Vagina (tissue), 2 donors: ENCODE measurements around the gene LEKR1. TPM values are rescaled to one million over a fixed set of nuclear protein-coding genes. Genes with fewer than 3 reads are reported as not detected.

Source experiments
- DNase-seq, 2 donors: peaks; one replicate each; pipeline ENCODE4 v3.0.0-alpha.2; 2017; ENCODE audit errors: extremely low spot score in 2 of 2
- H3K27ac ChIP-seq: fragments of 200-600 bp; sonication (generic); one replicate; pipeline ENCODE4 v1.5.1; 2019
- H3K27me3 ChIP-seq: fragments of 200-600 bp; sonication (generic); one replicate; pipeline ENCODE4 v1.5.1; 2019
- H3K36me3 ChIP-seq, 2 donors: fragments of 200-600 bp; sonication (generic); one replicate each; pipeline ENCODE4 v1.5.1; 2017 to 2019
- H3K4me1 ChIP-seq: fragments of 200-600 bp; sonication (generic); one replicate; pipeline ENCODE4 v1.5.1; 2019
- H3K4me3 ChIP-seq, 2 donors: fragments of 200-600 bp; sonication (generic); 1 replicate in 1 of 2; 2 replicates in 1 of 2; pipeline ENCODE4 v1.5.1; 2016 to 2019
- H3K9me3 ChIP-seq: fragments of 200-600 bp; sonication (generic); one replicate; pipeline ENCODE4 v1.5.1; 2019
- POLR2A ChIP-seq, 2 donors: fragments of 450-650 bp; IDR thresholded peaks; one replicate each; pipeline ENCODE4 v1.6.1; 2017; ENCODE audit warnings: antibody characterized with exemption in 2 of 2, mild to moderate bottlenecking in 2 of 2, moderate library complexity in 2 of 2
- POLR2AphosphoS5 ChIP-seq, 2 donors: sonication (generic); formaldehyde crosslinking; IDR thresholded peaks; one replicate each; pipeline ENCODE4 v1.9.0; 2017; ENCODE audit warnings: antibody characterized with exemption in 2 of 2, mild to moderate bottlenecking in 2 of 2, low read depth in 1 of 2; ENCODE audit not compliant: insufficient read depth in 1 of 2
- intact Hi-C: fragments of 100-400 bp; cut with DNase I; formaldehyde crosslinking; loops from one replicate; pipeline ENCODE4 v1.15.1; 2023
- total RNA-seq: library from RNA; depleted of rRNA; stranded (reverse); fragments of >200 nt; gene quantifications from one replicate; pipeline ENCODE4 v1.2.3, GENCODE V29; 2016
- TF ChIP-seq, protein P1 (sequence below), 3 experiments: fragments of 450-650 bp in 2 of 3; fragments of 200-600 bp in 1 of 3; sonication (generic) in 1 of 3; IDR thresholded peaks; one replicate each; pipeline ENCODE4 v1.5.1; 2017 to 2019; ENCODE audit warnings: antibody characterized with exemption in 3 of 3, mild to moderate bottlenecking in 2 of 3, moderate library complexity in 2 of 3

Gene LEKR1
- total RNA-seq, 1 donor from 2014 or later: not detected

DNA sequence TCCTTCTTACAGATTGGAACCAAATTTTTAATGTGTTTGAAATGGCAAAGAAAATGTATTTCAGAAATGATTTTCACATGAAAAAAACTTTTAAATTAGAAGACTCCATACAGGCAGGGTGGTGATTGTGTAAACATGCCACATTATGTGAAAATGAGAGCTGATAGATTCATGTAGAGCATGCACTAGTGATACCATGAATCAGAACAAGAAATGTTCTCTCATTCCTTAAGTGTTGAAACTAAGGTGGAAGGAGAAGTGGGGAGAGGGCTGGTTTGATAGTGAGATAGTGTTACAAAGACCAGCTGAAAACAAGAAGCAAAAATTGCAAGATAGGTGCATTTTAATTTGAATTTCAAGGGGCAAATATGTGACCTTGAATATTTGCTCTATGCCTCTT, 233.5 kb downstream of the LEKR1 start:
- DNase-seq: no peak
- intact Hi-C loops: no loop called here
- H3K27me3 ChIP-seq: no peaks in the 10 kb centered on the region
- no peaks in the 10 kb centered on the region for H3K4me1 ChIP-seq
- TF ChIP-seq, protein P1, sequence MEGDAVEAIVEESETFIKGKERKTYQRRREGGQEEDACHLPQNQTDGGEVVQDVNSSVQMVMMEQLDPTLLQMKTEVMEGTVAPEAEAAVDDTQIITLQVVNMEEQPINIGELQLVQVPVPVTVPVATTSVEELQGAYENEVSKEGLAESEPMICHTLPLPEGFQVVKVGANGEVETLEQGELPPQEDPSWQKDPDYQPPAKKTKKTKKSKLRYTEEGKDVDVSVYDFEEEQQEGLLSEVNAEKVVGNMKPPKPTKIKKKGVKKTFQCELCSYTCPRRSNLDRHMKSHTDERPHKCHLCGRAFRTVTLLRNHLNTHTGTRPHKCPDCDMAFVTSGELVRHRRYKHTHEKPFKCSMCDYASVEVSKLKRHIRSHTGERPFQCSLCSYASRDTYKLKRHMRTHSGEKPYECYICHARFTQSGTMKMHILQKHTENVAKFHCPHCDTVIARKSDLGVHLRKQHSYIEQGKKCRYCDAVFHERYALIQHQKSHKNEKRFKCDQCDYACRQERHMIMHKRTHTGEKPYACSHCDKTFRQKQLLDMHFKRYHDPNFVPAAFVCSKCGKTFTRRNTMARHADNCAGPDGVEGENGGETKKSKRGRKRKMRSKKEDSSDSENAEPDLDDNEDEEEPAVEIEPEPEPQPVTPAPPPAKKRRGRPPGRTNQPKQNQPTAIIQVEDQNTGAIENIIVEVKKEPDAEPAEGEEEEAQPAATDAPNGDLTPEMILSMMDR (IDR thresholded peaks at IDR 0.05): no peak
- no peak for TF ChIP-seq POLR2A (IDR thresholded peaks at IDR 0.05)
- no peak for TF ChIP-seq POLR2AphosphoS5 (IDR thresholded peaks at IDR 0.05; ENCODE audit: insufficient read depth in 1 of 2, low read depth in 1 of 2)
- H3K9me3 ChIP-seq: no peaks in the 10 kb centered on the region
- no peak overlapping the region for H3K4me3 ChIP-seq
- no peaks in the 10 kb centered on the region for H3K36me3 ChIP-seq
- H3K27ac ChIP-seq: no peak overlapping the region

DNA sequence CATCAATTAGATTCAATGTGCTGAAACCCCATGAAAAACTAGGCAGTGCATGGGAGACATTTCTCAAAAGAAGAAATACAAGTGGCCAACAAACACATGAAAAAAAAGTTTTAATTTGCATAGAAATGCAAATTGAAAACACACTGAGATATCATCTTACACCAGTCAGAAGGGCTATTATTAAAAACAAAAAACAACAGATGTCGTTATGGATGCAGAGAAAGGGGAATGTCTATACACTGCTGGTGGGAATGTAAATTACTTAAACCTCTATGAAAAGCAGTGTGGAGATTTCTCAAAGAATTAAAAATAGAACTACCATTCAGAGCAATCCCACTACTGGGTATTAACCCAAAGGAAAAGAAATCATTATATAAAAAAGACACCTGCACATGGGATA, 235.1 kb downstream of the LEKR1 start:
- no peaks in the 10 kb centered on the region for H3K27me3 ChIP-seq
- TF ChIP-seq POLR2A (IDR thresholded peaks at IDR 0.05): no peak
- TF ChIP-seq POLR2AphosphoS5 (IDR thresholded peaks at IDR 0.05; ENCODE audit: insufficient read depth in 1 of 2, low read depth in 1 of 2): no peak
- TF ChIP-seq, protein P1 (IDR thresholded peaks at IDR 0.05): no peak
- H3K27ac ChIP-seq: no peak overlapping the region
- H3K4me1 ChIP-seq: no peaks in the 10 kb centered on the region
- no peak overlapping the region for H3K4me3 ChIP-seq
- no peak for DNase-seq
- H3K36me3 ChIP-seq: no peaks in the 10 kb centered on the region
- intact Hi-C loops: no loop called here
- no peaks in the 10 kb centered on the region for H3K9me3 ChIP-seq

GRCh38 chr3:157063469-157063868, 237.3 kb downstream of the LEKR1 start:
- no peak overlapping the region for H3K27ac ChIP-seq
- H3K9me3 ChIP-seq: no peaks in the 10 kb centered on the region
- H3K4me1 ChIP-seq: no peaks in the 10 kb centered on the region
- intact Hi-C loops: no loop called here
- no peaks in the 10 kb centered on the region for H3K27me3 ChIP-seq
- TF ChIP-seq, protein P1 (IDR thresholded peaks at IDR 0.05): no peak
- TF ChIP-seq POLR2AphosphoS5 (IDR thresholded peaks at IDR 0.05; ENCODE audit: insufficient read depth in 1 of 2, low read depth in 1 of 2) (no peak), POLR2A (IDR thresholded peaks at IDR 0.05) (no peak)
- DNase-seq: no peak
- H3K36me3 ChIP-seq: no peaks in the 10 kb centered on the region
- no peak overlapping the region for H3K4me3 ChIP-seq

DNA sequence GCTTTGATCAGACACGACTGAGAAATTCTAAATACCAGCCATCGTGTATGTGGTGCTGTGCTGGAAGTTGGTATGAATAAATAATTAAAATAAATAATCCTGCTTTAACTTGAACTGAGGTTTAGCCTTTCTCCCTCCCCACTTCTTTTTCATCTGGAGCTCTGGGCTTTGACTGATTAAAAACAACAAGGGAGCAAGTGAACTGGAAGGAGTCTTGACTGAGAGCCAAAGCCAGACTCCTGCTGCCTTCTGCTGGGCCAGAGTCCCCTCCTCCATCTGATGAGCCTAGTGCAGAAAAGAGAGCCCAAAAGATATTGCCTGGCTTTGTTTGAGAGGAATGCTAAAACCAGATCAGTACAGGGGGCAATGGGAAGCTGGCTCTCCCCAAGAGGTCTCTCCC, 237.8 kb downstream of the LEKR1 start:
- Histone ChIP-seq H3K4me3 (no peak overlapping the region), H3K27ac (no peak overlapping the region), H3K4me1 (no peaks in the 10 kb centered on the region), H3K36me3 (no peaks in the 10 kb centered on the region), H3K9me3 (no peaks in the 10 kb centered on the region), H3K27me3 (no peaks in the 10 kb centered on the region)
- intact Hi-C loops: no loop called here
- TF ChIP-seq, protein P1 (IDR thresholded peaks at IDR 0.05): no peak
- TF ChIP-seq POLR2A (IDR thresholded peaks at IDR 0.05): no peak
- no peak for TF ChIP-seq POLR2AphosphoS5 (IDR thresholded peaks at IDR 0.05; ENCODE audit: insufficient read depth in 1 of 2, low read depth in 1 of 2)
- DNase-seq: no peak

- no peak for DNase-seq
- Histone ChIP-seq H3K9me3 (no peaks in the 10 kb centered on the region), H3K4me3 (no peak overlapping the region), H3K27me3 (no peaks in the 10 kb centered on the region), H3K27ac (no peak overlapping the region), H3K4me1 (no peaks in the 10 kb centered on the region), H3K36me3 (no peaks in the 10 kb centered on the region)
- TF ChIP-seq POLR2AphosphoS5 (IDR thresholded peaks at IDR 0.05; ENCODE audit: insufficient read depth in 1 of 2, low read depth in 1 of 2) (no peak), POLR2A (IDR thresholded peaks at IDR 0.05) (no peak)
- TF ChIP-seq, protein P1 (IDR thresholded peaks at IDR 0.05): no peak
- intact Hi-C loops: no loop called here
These were observed 238.2 kb downstream of the LEKR1 start for GRCh38 chr3:157064402-157064801.
